Adipocyte (in vitro differentiated cells): ENCODE results near the gene FAM120AOS.

ENCODE experiments used
- DNase-seq: peaks from one replicate; pipeline ENCODE4 v3.0.0-alpha.2; 2015; ENCODE audit warnings: low read depth
- H3K27me3 ChIP-seq: replicated peaks from 2 replicates; pipeline ENCODE4 v1.7.0; 2013; ENCODE audit warnings: mild to moderate bottlenecking, low read length, moderate library complexity; ENCODE audit not compliant: control insufficient read depth, insufficient read depth
- H3K36me3 ChIP-seq: 2 replicates; pipeline ENCODE4 v1.7.0; 2013; ENCODE audit warnings: low read length, mild to moderate bottlenecking, moderate library complexity; ENCODE audit not compliant: control insufficient read depth, insufficient read depth, severe bottlenecking
- H3K4me1 ChIP-seq: 2 replicates; pipeline ENCODE4 v1.7.0; 2013; ENCODE audit warnings: mild to moderate bottlenecking, low read length, moderate library complexity; ENCODE audit not compliant: control insufficient read depth, insufficient read depth
- H3K4me3 ChIP-seq: 2 replicates; pipeline ENCODE4 v1.7.0; 2013; ENCODE audit warnings: mild to moderate bottlenecking, low read length, moderate library complexity
- H3K9ac ChIP-seq: 2 replicates; pipeline ENCODE4 v1.7.0; 2013; ENCODE audit warnings: mild to moderate bottlenecking, low read length, moderate library complexity
- H3K9me3 ChIP-seq: 2 replicates; pipeline ENCODE4 v1.7.0; 2013; ENCODE audit warnings: mild to moderate bottlenecking, low read length, moderate library complexity; ENCODE audit not compliant: control insufficient read depth

Gene FAM120AOS

GRCh38 chr9:93453047-93453914 lies at the start of gene FAM120AOS:
TSS of gene FAM120AOS (minus strand) at chr9:93453581. CDS start at chr9:93452709, 872 bp downstream.
- H3K4me3 ChIP-seq: peak within 1 kb of the TSS; percentile 96
- H3K36me3 ChIP-seq: peaks cover 7% of the 10 kb centered on the region
- H3K9ac ChIP-seq: peak within 1 kb of the TSS; percentile 98
- DNase-seq: peak; percentile 97
- peaks cover 35% of the 10 kb centered on the region for H3K4me1 ChIP-seq
- H3K27me3 ChIP-seq: no peaks in the 10 kb centered on the region
- H3K9me3 ChIP-seq: no peaks in the 10 kb centered on the region

GRCh38 chr9:93501406-93501805 lies 48.0 kb upstream of the FAM120AOS start:
- Histone ChIP-seq H3K4me3 (peak overlapping the region; percentile 75), H3K4me1 (peaks cover 17% of the 10 kb centered on the region), H3K9ac (peak overlapping the region; percentile 48), H3K36me3 (peaks cover 47% of the 10 kb centered on the region), H3K27me3 (no peaks in the 10 kb centered on the region), H3K9me3 (no peaks in the 10 kb centered on the region)
- peak; percentile 44 for DNase-seq

- Histone ChIP-seq H3K27me3 (no peaks in the 10 kb centered on the region), H3K36me3 (peaks cover 47% of the 10 kb centered on the region), H3K4me1 (peaks cover 17% of the 10 kb centered on the region), H3K4me3 (peak overlapping the region; percentile 75), H3K9me3 (no peaks in the 10 kb centered on the region), H3K9ac (peak overlapping the region; percentile 48)
- DNase-seq: no peak
Measured at GRCh38 chr9:93500571-93501298, 47.4 kb upstream of the FAM120AOS start.

GRCh38 chr9:93496285-93496684 lies 42.9 kb upstream of the FAM120AOS start:
- Histone ChIP-seq H3K4me1 (peaks cover 12% of the 10 kb centered on the region), H3K9me3 (no peaks in the 10 kb centered on the region), H3K27me3 (no peaks in the 10 kb centered on the region), H3K4me3 (no peak overlapping the region), H3K9ac (no peak overlapping the region), H3K36me3 (peaks cover 53% of the 10 kb centered on the region)
- peak; percentile 14 for DNase-seq

- DNase-seq: no peak
- peaks cover 46% of the 10 kb centered on the region for H3K36me3 ChIP-seq
- no peaks in the 10 kb centered on the region for H3K27me3 ChIP-seq
- H3K9me3 ChIP-seq: no peaks in the 10 kb centered on the region
- peaks cover 7% of the 10 kb centered on the region for H3K4me1 ChIP-seq
- H3K4me3 ChIP-seq: no peak overlapping the region
- H3K9ac ChIP-seq: no peak overlapping the region
Measured at GRCh38 chr9:93493949-93494348, 40.6 kb upstream of the FAM120AOS start.

GRCh38 chr9:93492327-93492726 lies 38.9 kb upstream of the FAM120AOS start:
- Histone ChIP-seq H3K9ac (no peak overlapping the region), H3K36me3 (peaks cover 34% of the 10 kb centered on the region), H3K4me3 (no peak overlapping the region), H3K9me3 (no peaks in the 10 kb centered on the region), H3K27me3 (no peaks in the 10 kb centered on the region), H3K4me1 (peaks cover 7% of the 10 kb centered on the region)
- no peak for DNase-seq

GRCh38 chr9:93491593-93492232 lies 38.3 kb upstream of the FAM120AOS start:
- Histone ChIP-seq H3K9ac (no peak overlapping the region), H3K9me3 (no peaks in the 10 kb centered on the region), H3K4me1 (peaks cover 7% of the 10 kb centered on the region), H3K4me3 (no peak overlapping the region), H3K27me3 (no peaks in the 10 kb centered on the region), H3K36me3 (peaks cover 28% of the 10 kb centered on the region)
- DNase-seq: peak; percentile 32

- peaks cover 7% of the 10 kb centered on the region for H3K4me1 ChIP-seq
- peaks cover 22% of the 10 kb centered on the region for H3K36me3 ChIP-seq
- H3K9ac ChIP-seq: no peak overlapping the region
- H3K9me3 ChIP-seq: no peaks in the 10 kb centered on the region
- no peak overlapping the region for H3K4me3 ChIP-seq
- H3K27me3 ChIP-seq: no peaks in the 10 kb centered on the region
- no peak for DNase-seq
Measured at GRCh38 chr9:93488244-93488643, 34.9 kb upstream of the FAM120AOS start.

GRCh38 chr9:93486268-93486667 lies 32.9 kb upstream of the FAM120AOS start:
- Histone ChIP-seq H3K27me3 (no peaks in the 10 kb centered on the region), H3K4me1 (peaks cover under 1% of the 10 kb centered on the region), H3K4me3 (no peak overlapping the region), H3K36me3 (peaks cover 22% of the 10 kb centered on the region), H3K9ac (no peak overlapping the region), H3K9me3 (no peaks in the 10 kb centered on the region)
- DNase-seq: peak; percentile 30

GRCh38 chr9:93483497-93483896 lies 30.1 kb upstream of the FAM120AOS start:
- Histone ChIP-seq H3K9ac (no peak overlapping the region), H3K9me3 (no peaks in the 10 kb centered on the region), H3K36me3 (peaks cover 9% of the 10 kb centered on the region)

GRCh38 chr9:93480728-93481324 lies 27.4 kb upstream of the FAM120AOS start:
- Histone ChIP-seq H3K4me3 (no peak overlapping the region), H3K4me1 (peaks cover 20% of the 10 kb centered on the region), H3K9me3 (no peaks in the 10 kb centered on the region), H3K9ac (no peak overlapping the region), H3K36me3 (peaks cover 16% of the 10 kb centered on the region), H3K27me3 (no peaks in the 10 kb centered on the region)
- no peak for DNase-seq

More at GRCh38 chr9:93483497-93483896, 30.1 kb upstream of the FAM120AOS start:
- no peak overlapping the region for H3K4me3 ChIP-seq
- H3K27me3 ChIP-seq: no peaks in the 10 kb centered on the region
- H3K4me1 ChIP-seq: peaks cover 14% of the 10 kb centered on the region
- DNase-seq: no peak
